HG02763 (cell line): ENCODE measurements around the gene ERAP2.
"Not testable (repeated sequence)": the region's sequence is repeated elsewhere in the genome, so short reads cannot be mapped to it uniquely, and the experiment has no call there.

Experiments
- ATAC-seq: cut with Tn5 transposase; IDR thresholded peaks from one replicate; pipeline ENCODE4 v1.9.1; 2021; ENCODE audit warnings: mild to moderate bottlenecking, moderate library complexity; ENCODE audit not compliant: unreplicated experiment

The ERAP2 gene

GRCh38 chr5:96863114-96863513 is 13.2 kb upstream of the ERAP2 start:
- no peak for ATAC-seq

GRCh38 chr5:96863949-96864584 is 12.2 kb upstream of the ERAP2 start:
- no peak for ATAC-seq

GRCh38 chr5:96864922-96865530 is 11.3 kb upstream of the ERAP2 start:
- no peak for ATAC-seq

GRCh38 chr5:96868603-96869371 is 7.5 kb upstream of the ERAP2 start:
- ATAC-seq: peak; percentile 78

- ATAC-seq: no peak
Measured at GRCh38 chr5:96869372-96869641, 7.0 kb upstream of the ERAP2 start.

- peak; percentile 75 for ATAC-seq
Measured at GRCh38 chr5:96870094-96871026, 5.9 kb upstream of the ERAP2 start.

- no peak for ATAC-seq
Measured at GRCh38 chr5:96871027-96871399, 5.3 kb upstream of the ERAP2 start.

- ATAC-seq: no peak
Measured at GRCh38 chr5:96871686-96872085, 4.6 kb upstream of the ERAP2 start.

GRCh38 chr5:96873449-96873848 is 2.9 kb upstream of the ERAP2 start:
- ATAC-seq: no peak

- no peak for ATAC-seq
Measured at GRCh38 chr5:96874631-96875030, 1.7 kb upstream of the ERAP2 start.

- no peak for ATAC-seq
Measured at GRCh38 chr5:96875791-96876291, 459 bp upstream of the ERAP2 start.

GRCh38 chr5:96876977-96877469 is 723 bp downstream of the ERAP2 start:
- not testable (repeated sequence) for ATAC-seq

- ATAC-seq: no peak
Measured at GRCh38 chr5:96879665-96880064, 3.4 kb downstream of the ERAP2 start.

- no peak for ATAC-seq
Measured at GRCh38 chr5:96880444-96881164, 4.3 kb downstream of the ERAP2 start.

GRCh38 chr5:96881511-96882115 is 5.3 kb downstream of the ERAP2 start:
- ATAC-seq: no peak

GRCh38 chr5:96883871-96884270 is 7.6 kb downstream of the ERAP2 start:
- no peak for ATAC-seq

GRCh38 chr5:96884995-96885394 is 8.7 kb downstream of the ERAP2 start:
- no peak for ATAC-seq

- peak; percentile 88 for ATAC-seq
Measured at GRCh38 chr5:96885518-96886338, 9.4 kb downstream of the ERAP2 start.

- ATAC-seq: no peak
Measured at GRCh38 chr5:96893342-96893741, 17.0 kb downstream of the ERAP2 start.
